Stimulated activated CD8-positive, alpha-beta memory T cell treated with anti-CD3 and anti-CD28 coated beads, Interleukin-4, amount 100 ng/mL, for 48 hours (primary cell): ENCODE results near the gene ATF4.
A peak's percentile ranks its signal among the peaks of the same experiment; 100 is the strongest.
"Not testable (repeated sequence)": the region's sequence is repeated elsewhere in the genome, so short reads cannot be mapped to it uniquely, and the experiment has no call there.

Source experiments
- DNase-seq: peaks from one replicate; pipeline ENCODE4 v3.0.0-alpha.2; 2020

ATF4 gene

GRCh38 chr22:39489094-39490068, 31.0 kb upstream of the ATF4 start:
- DNase-seq: no peak

GRCh38 chr22:39490135-39490798, 30.1 kb upstream of the ATF4 start:
- peak; percentile 85 for DNase-seq

- DNase-seq: no peak
Measured at GRCh38 chr22:39490966-39491680, 29.2 kb upstream of the ATF4 start.

GRCh38 chr22:39491696-39492095, 28.7 kb upstream of the ATF4 start:
- DNase-seq: no peak

GRCh38 chr22:39492186-39492585, 28.2 kb upstream of the ATF4 start:
- no peak for DNase-seq

- DNase-seq: no peak
Measured at GRCh38 chr22:39493759-39494158, 26.6 kb upstream of the ATF4 start.

GRCh38 chr22:39494471-39495120, 25.8 kb upstream of the ATF4 start:
- no peak for DNase-seq

GRCh38 chr22:39496131-39496838, 24.1 kb upstream of the ATF4 start:
- peak; percentile 76 for DNase-seq

- DNase-seq: no peak
Measured at GRCh38 chr22:39497429-39497828, 22.9 kb upstream of the ATF4 start.

- no peak for DNase-seq
Measured at GRCh38 chr22:39498368-39498767, 22.0 kb upstream of the ATF4 start.

- DNase-seq: no peak
Measured at GRCh38 chr22:39498802-39499201, 21.6 kb upstream of the ATF4 start.

- DNase-seq: no peak
Measured at GRCh38 chr22:39500101-39500500, 20.3 kb upstream of the ATF4 start.

GRCh38 chr22:39501644-39502108, 18.7 kb upstream of the ATF4 start:
- DNase-seq: no peak

GRCh38 chr22:39502109-39502788, 18.1 kb upstream of the ATF4 start, which contains the start of gene MIEF1:
MIEF1 (plus strand) TSS chr22:39502290; CDS start chr22:39511295, 9,005 bp downstream.
- DNase-seq: peak; percentile 97

GRCh38 chr22:39502789-39503409, 17.5 kb upstream of the ATF4 start:
- no peak for DNase-seq

- no peak for DNase-seq
Measured at GRCh38 chr22:39503630-39504029, 16.7 kb upstream of the ATF4 start.

GRCh38 chr22:39504071-39504470, 16.3 kb upstream of the ATF4 start:
- DNase-seq: no peak

GRCh38 chr22:39507021-39507420, 13.3 kb upstream of the ATF4 start:
- DNase-seq: not testable (repeated sequence)

GRCh38 chr22:39508393-39508792, 12.0 kb upstream of the ATF4 start:
- DNase-seq: no peak

- DNase-seq: no peak
Measured at GRCh38 chr22:39510529-39511149, 9.7 kb upstream of the ATF4 start.
